Measurements from ENCODE around the gene TMEM171. TPM values are rescaled to one million over a fixed set of nuclear protein-coding genes. Genes with fewer than 3 reads are reported as not detected.

Gene TMEM171
- total and polyA plus RNA-seq, 9 of the 15 experiments (the other 6 are each of a cell fraction or from before 2014, with no cell fraction given), result 0.08 TPM; not detected in 8

Other genes starting within 250 kb of the TMEM171 start
- gene FCHO2, start 164.5 kb upstream of the TMEM171 start, total RNA-seq (2014; rRNA removed), result 3.9 and 6.5 TPM in 2 replicates
- 9.1 and 11.0 TPM in 2 replicates for gene FCHO2, start 164.5 kb upstream of the TMEM171 start, total RNA-seq (2014; rRNA removed; fragmentation: Illumina TruSeq; extraction: Trizol)
- 6.9 and 8.3 TPM in 2 replicates for gene FCHO2, start 164.5 kb upstream of the TMEM171 start, total RNA-seq (2015; rRNA removed; fragmentation: Illumina TruSeq; extraction: Trizol)
- gene FCHO2, start 164.5 kb upstream of the TMEM171 start, total RNA-seq (2021), result 12.2 and 12.4 TPM in 2 replicates
- gene FCHO2, start 164.5 kb upstream of the TMEM171 start, polyA plus RNA-seq (2011; rRNA removed), result 12.2 and 13.4 TPM in 2 replicates
- 6.5 and 9.6 TPM in 2 replicates for gene FCHO2, start 164.5 kb upstream of the TMEM171 start, polyA plus RNA-seq (2014; fragmentation: Illumina TruSeq; extraction: Trizol)
- gene FCHO2, start 164.5 kb upstream of the TMEM171 start, polyA plus RNA-seq (2014; fragmentation: Nextera tagmentation; extraction: Ambion mirVana), result 1 to 10 TPM; 4.4 to 5.1 TPM
- 5.4 and 5.5 TPM in 2 replicates for gene FCHO2, start 164.5 kb upstream of the TMEM171 start, polyA plus RNA-seq (2014; rRNA removed)
- gene TMEM174, start 52.6 kb downstream of the TMEM171 start, total RNA-seq (2014; rRNA removed), result not detected in 2 replicates
- not detected in 2 replicates for gene TMEM174, start 52.6 kb downstream of the TMEM171 start, total RNA-seq (2014; rRNA removed; fragmentation: Illumina TruSeq; extraction: Trizol)
- not detected in 2 replicates for gene TMEM174, start 52.6 kb downstream of the TMEM171 start, total RNA-seq (2015; rRNA removed; fragmentation: Illumina TruSeq; extraction: Trizol)
- not detected in 2 replicates for gene TMEM174, start 52.6 kb downstream of the TMEM171 start, total RNA-seq (2021)
- not detected in 2 replicates for gene TMEM174, start 52.6 kb downstream of the TMEM171 start, polyA plus RNA-seq (2011; rRNA removed)
- gene TMEM174, start 52.6 kb downstream of the TMEM171 start, polyA plus RNA-seq (2014; fragmentation: Illumina TruSeq; extraction: Trizol), result not detected in 2 replicates
- gene TMEM174, start 52.6 kb downstream of the TMEM171 start, polyA plus RNA-seq (2014; fragmentation: Nextera tagmentation; extraction: Ambion mirVana), result not detected
- not detected in 2 replicates for gene TMEM174, start 52.6 kb downstream of the TMEM171 start, polyA plus RNA-seq (2014; rRNA removed)